Transverse colon (tissue), 4 donors: Measurements from ENCODE around the gene SALL1. TPM values are rescaled to one million over a fixed set of nuclear protein-coding genes. Genes with fewer than 3 reads are reported as not detected.

Source experiments
- DNase-seq: peaks from one replicate; pipeline ENCODE4 v3.0.0-alpha.2; 2019
- H3K27ac ChIP-seq, 4 donors: fragments of 200-600 bp; sonication (generic); 2 replicates each; pipeline ENCODE4 v1.5.1; 2016 to 2018; ENCODE audit warnings: inconsistent platforms in 4 of 4
- H3K27me3 ChIP-seq: fragments of 200-600 bp; sonication (generic); 2 replicates; pipeline ENCODE4 v1.5.1; 2017; ENCODE audit warnings: inconsistent platforms
- H3K36me3 ChIP-seq, 4 donors: fragments of 200-600 bp; sonication (generic); 2 replicates each; pipeline ENCODE4 v1.5.1; 2017 to 2019; ENCODE audit warnings: inconsistent platforms in 4 of 4
- H3K4me1 ChIP-seq, 4 donors: fragments of 200-600 bp; sonication (generic); 2 replicates each; pipeline ENCODE4 v1.5.1; 2017 to 2020; ENCODE audit warnings: inconsistent platforms in 4 of 4
- H3K4me3 ChIP-seq, 4 donors: fragments of 200-600 bp; sonication (generic); 1 replicate in 1 of 4; 2 replicates in 3 of 4; pipeline versions ENCODE4 v1.5.1 to v1.6.1; 2017 to 2019; ENCODE audit warnings: inconsistent platforms in 4 of 4
- H3K9me3 ChIP-seq, 2 donors: fragments of 200-600 bp; sonication (generic); 2 replicates each; pipeline ENCODE4 v1.5.1; 2017 to 2019; ENCODE audit warnings: inconsistent platforms in 2 of 2
- EP300 ChIP-seq: sonication (generic); formaldehyde crosslinking; IDR thresholded peaks from one replicate; pipeline ENCODE4 v1.6.1; 2017; ENCODE audit warnings: antibody characterized with exemption, low read depth
- POLR2A ChIP-seq: fragments of 450-650 bp; IDR thresholded peaks from one replicate; pipeline ENCODE4 v1.6.1; 2016; ENCODE audit warnings: antibody characterized with exemption, mild to moderate bottlenecking, moderate library complexity
- POLR2AphosphoS5 ChIP-seq, 3 donors: sonication (generic); formaldehyde crosslinking; IDR thresholded peaks; one replicate each; pipeline ENCODE4 v1.6.1; 2016; ENCODE audit warnings: antibody characterized with exemption in 3 of 3
- WGBS, 2 donors: methylation state at CpG; one replicate each; pipeline ENCODE4 v1.1.5; 2018; ENCODE audit warnings: low coverage in 1 of 2; 5-methylcytosine and 5-hydroxymethylcytosine counted together
- in situ Hi-C, 4 donors: fragments of 200-750 bp; cut with MboI; loops; one replicate each; pipeline versions ENCODE4 v1.15.0 to v1.15.1; 2017; ENCODE audit warnings: low sequenced_read_pairs in 3 of 4, low pct_ligation_motif_present in 1 of 4, low pct_unique_long_range_greater_than_20kb in 1 of 4
- intact Hi-C: fragments of 100-400 bp; cut with DNase I; formaldehyde crosslinking; loops from one replicate; pipeline ENCODE4 v1.15.1; 2023; ENCODE audit warnings: low total_unique reads
- total RNA-seq, 4 donors: library from RNA; depleted of rRNA; stranded (reverse); fragments of >200 nt; gene quantifications; one replicate each; pipeline ENCODE4 v1.1.0, GENCODE V29; 2016
- TF ChIP-seq, protein P1 (sequence below), 5 experiments: fragments of 200-600 bp in 3 of 5; fragments of 450-650 bp in 2 of 5; sonication (generic) in 3 of 5; IDR thresholded peaks; 1 replicate in 2 of 5; 2 replicates in 3 of 5; pipeline ENCODE4 v1.5.1; 2016 to 2017; ENCODE audit warnings: antibody characterized with exemption in 5 of 5, inconsistent platforms in 3 of 5, mild to moderate bottlenecking in 2 of 5, moderate library complexity in 1 of 5

Gene SALL1
- total RNA-seq, 4 donors from 2014 or later, result 0.41 to 2.6 (median 1.6) TPM; not detected in 1

GRCh38 chr16:51166091-51166490 is 15.0 kb upstream of the SALL1 start:
- no peak for TF ChIP-seq POLR2AphosphoS5 (IDR thresholded peaks at IDR 0.05)
- Histone ChIP-seq H3K27ac (no peak overlapping the region), H3K9me3 (no peaks in the 10 kb centered on the region), H3K27me3 (no peaks in the 10 kb centered on the region), H3K4me1 (no peaks in the 10 kb centered on the region), H3K4me3 (no peak overlapping the region), H3K36me3 (no peaks in the 10 kb centered on the region)
- intact Hi-C loops (no loop called here), in situ Hi-C loops (no loop called here)
- 45% methylated on average over 3 of the region's 3 CpGs; no CpG with 5 or more reads in 1 of the 2 donors for WGBS, 2 donors
- no peak for DNase-seq

GRCh38 chr16:51165043-51165442 is 14.0 kb upstream of the SALL1 start:
- 83% methylated on average over 1 of the region's 1 CpG; no CpG with 5 or more reads in 1 of the 2 donors for WGBS, 2 donors

GRCh38 chr16:51164574-51164973 is 13.5 kb upstream of the SALL1 start:
- no peak overlapping the region for H3K4me3 ChIP-seq
- in situ Hi-C loops, result no loop called here
- no peak for TF ChIP-seq EP300
- TF ChIP-seq POLR2AphosphoS5 (IDR thresholded peaks at IDR 0.05), result no peak
- no peak for TF ChIP-seq POLR2A
- TF ChIP-seq, protein P1, sequence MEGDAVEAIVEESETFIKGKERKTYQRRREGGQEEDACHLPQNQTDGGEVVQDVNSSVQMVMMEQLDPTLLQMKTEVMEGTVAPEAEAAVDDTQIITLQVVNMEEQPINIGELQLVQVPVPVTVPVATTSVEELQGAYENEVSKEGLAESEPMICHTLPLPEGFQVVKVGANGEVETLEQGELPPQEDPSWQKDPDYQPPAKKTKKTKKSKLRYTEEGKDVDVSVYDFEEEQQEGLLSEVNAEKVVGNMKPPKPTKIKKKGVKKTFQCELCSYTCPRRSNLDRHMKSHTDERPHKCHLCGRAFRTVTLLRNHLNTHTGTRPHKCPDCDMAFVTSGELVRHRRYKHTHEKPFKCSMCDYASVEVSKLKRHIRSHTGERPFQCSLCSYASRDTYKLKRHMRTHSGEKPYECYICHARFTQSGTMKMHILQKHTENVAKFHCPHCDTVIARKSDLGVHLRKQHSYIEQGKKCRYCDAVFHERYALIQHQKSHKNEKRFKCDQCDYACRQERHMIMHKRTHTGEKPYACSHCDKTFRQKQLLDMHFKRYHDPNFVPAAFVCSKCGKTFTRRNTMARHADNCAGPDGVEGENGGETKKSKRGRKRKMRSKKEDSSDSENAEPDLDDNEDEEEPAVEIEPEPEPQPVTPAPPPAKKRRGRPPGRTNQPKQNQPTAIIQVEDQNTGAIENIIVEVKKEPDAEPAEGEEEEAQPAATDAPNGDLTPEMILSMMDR (IDR thresholded peaks at IDR 0.05), result no peak

More at GRCh38 chr16:51165043-51165442, 14.0 kb upstream of the SALL1 start:
- in situ Hi-C loops, result no loop called here
- H3K27ac ChIP-seq, result no peak overlapping the region
- DNase-seq, result no peak
- no peaks in the 10 kb centered on the region for H3K4me1 ChIP-seq
- no peaks in the 10 kb centered on the region for H3K36me3 ChIP-seq
- H3K27me3 ChIP-seq, result no peaks in the 10 kb centered on the region
- H3K4me3 ChIP-seq, result no peak overlapping the region
- no peaks in the 10 kb centered on the region for H3K9me3 ChIP-seq
- TF ChIP-seq EP300 (no peak), POLR2AphosphoS5 (IDR thresholded peaks at IDR 0.05) (no peak)
- TF ChIP-seq, protein P1 (IDR thresholded peaks at IDR 0.05), result no peak
- intact Hi-C loops, result no loop called here

GRCh38 chr16:51163894-51164566 is 13.0 kb upstream of the SALL1 start:
- TF ChIP-seq EP300, result no peak
- no peak for TF ChIP-seq POLR2A
- TF ChIP-seq, protein P1 (IDR thresholded peaks at IDR 0.05), result no peak
- TF ChIP-seq POLR2AphosphoS5 (IDR thresholded peaks at IDR 0.05), result no peak
- no peak for DNase-seq
- Histone ChIP-seq H3K27me3 (no peaks in the 10 kb centered on the region), H3K4me1 (no peaks in the 10 kb centered on the region), H3K27ac (no peak overlapping the region), H3K4me3 (no peak overlapping the region), H3K36me3 (no peaks in the 10 kb centered on the region), H3K9me3 (no peaks in the 10 kb centered on the region)
- WGBS, 2 donors, result 59% methylated on average over 6 of the region's 6 CpGs; no CpG with 5 or more reads in 1 of the 2 donors
- in situ Hi-C loops (no loop called here), intact Hi-C loops (no loop called here)

More at GRCh38 chr16:51164574-51164973, 13.5 kb upstream of the SALL1 start:
- no peak for DNase-seq
- Histone ChIP-seq H3K27me3 (no peaks in the 10 kb centered on the region), H3K9me3 (no peaks in the 10 kb centered on the region), H3K27ac (no peak overlapping the region), H3K36me3 (no peaks in the 10 kb centered on the region), H3K4me1 (no peaks in the 10 kb centered on the region)
- intact Hi-C loops, result no loop called here
- 67 to 81% methylated on average over 1 to 2 of the region's 2 CpGs for WGBS, 2 donors

DNA sequence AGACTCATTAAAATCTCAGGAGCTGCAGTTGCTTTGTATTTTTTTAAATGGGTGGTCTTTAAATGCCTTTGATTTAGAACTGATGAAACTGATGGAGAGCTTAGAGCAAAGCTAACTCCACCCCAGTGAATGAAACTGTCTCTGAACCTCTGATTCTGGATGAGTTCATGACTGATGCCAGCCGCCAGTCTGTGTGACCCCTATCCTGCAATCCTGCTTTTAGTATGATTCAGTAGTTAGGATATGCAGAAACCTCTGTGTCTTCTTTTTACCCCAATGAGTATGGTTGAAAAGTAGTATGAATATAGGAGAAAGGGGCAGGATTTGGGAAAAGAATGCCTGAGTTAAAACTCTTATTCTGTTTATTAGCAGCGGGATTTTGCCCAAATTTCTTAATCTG is 12.3 kb upstream of the SALL1 start:
- Histone ChIP-seq H3K9me3 (no peaks in the 10 kb centered on the region), H3K27me3 (peaks cover 4% of the 10 kb centered on the region), H3K4me3 (no peak overlapping the region), H3K4me1 (no peaks in the 10 kb centered on the region), H3K36me3 (no peaks in the 10 kb centered on the region), H3K27ac (no peak overlapping the region)
- TF ChIP-seq EP300, result no peak
- no peak for TF ChIP-seq POLR2AphosphoS5 (IDR thresholded peaks at IDR 0.05)
- TF ChIP-seq, protein P1 (IDR thresholded peaks at IDR 0.05), result no peak
- no peak for TF ChIP-seq POLR2A
- DNase-seq, result no peak
- intact Hi-C loops, result no loop called here
- 73 to 78% methylated on average over 2 of the region's 2 CpGs for WGBS, 2 donors
- in situ Hi-C loops, result no loop called here
